HG03095 (cell line): ENCODE measurements around the gene SLC12A6.

Experiments
- ATAC-seq: cut with Tn5 transposase; IDR thresholded peaks from one replicate; pipeline ENCODE4 v1.9.1; 2021; ENCODE audit warnings: moderate library complexity; ENCODE audit not compliant: unreplicated experiment

The SLC12A6 gene

DNA sequence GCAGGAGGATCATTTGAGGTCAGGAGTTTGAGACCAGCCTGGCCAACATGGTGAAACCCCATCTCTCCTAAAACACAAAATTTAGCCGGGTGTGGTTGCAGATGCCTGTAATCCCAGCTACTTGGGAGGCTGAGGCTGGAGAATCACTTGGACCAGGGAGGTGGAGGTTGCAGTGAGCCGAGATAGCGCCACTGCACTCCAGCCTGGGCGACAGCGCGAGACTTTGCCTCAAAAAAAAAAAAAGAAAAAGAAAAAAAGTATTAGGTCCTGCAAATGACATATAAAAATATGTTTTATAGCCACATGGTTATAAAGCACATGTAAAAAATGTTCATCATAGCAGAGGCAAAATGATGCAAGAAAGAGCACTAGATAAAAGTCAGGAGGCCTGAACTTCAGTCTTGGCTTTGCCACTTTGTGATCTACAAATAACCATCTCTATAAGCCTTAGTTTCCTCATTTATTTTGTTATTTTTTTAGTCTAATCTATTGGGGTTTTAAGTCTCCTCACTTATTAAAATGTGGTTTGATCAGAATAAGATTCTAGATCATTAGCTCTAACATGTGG lies 4.9 kb downstream of the SLC12A6 start:
- ATAC-seq, result no peak

DNA sequence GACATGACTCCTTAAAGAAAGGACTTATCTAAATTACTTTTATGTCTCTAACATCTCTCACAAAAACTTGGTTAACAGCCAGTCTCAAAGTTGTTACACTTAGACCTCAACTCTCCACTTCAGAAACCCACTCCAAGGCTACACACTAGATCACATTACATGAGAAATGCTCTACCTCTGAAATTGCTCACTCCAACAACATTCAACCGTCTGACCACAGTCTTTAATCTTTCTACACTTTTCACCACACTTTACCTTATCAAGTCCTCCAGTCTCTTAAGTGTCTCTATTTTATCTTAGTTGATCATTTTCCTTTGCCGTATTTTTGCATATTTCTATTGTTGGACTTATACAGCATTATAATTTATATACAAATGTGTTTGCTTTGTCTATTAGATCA lies 5.8 kb downstream of the SLC12A6 start:
- no peak for ATAC-seq

DNA sequence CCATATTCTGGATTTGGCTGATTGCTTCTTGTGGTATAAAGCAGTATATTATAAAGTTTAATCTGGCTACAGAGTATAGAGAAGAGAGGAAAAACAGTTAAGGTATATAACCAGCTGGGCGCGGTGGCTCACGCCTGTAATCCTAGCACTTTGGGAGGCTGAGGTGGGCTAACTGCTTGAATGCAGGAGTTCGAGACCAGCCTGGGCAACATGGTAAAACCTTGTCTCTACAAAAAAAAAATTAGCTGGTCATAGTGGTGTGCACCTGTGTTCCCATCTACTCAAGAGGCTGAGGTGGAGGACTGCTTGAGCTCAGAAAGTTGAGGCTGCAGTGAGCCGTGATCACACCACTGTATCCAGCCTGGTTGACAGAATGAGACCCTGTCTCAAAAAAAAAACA lies 7.3 kb downstream of the SLC12A6 start:
- no peak for ATAC-seq

DNA sequence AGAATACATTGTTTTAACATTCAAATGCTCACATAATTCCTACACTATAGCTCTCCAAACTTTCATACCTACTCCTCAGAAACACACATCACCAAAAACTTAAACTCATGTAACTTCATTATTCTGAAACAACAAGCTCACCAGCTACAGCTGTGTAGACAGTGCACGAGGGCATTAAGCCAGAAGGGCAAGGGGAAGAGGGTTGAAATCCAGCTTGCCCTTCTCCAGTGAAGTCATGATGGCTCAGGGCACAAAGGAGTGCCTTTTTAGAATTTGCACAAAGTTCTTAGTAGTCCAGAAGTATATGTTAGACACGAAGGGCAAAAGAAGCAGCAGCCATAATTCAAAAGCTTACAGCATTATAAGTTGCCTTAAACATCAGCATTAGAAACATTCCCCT lies 8.6 kb downstream of the SLC12A6 start:
- ATAC-seq, result no peak

DNA sequence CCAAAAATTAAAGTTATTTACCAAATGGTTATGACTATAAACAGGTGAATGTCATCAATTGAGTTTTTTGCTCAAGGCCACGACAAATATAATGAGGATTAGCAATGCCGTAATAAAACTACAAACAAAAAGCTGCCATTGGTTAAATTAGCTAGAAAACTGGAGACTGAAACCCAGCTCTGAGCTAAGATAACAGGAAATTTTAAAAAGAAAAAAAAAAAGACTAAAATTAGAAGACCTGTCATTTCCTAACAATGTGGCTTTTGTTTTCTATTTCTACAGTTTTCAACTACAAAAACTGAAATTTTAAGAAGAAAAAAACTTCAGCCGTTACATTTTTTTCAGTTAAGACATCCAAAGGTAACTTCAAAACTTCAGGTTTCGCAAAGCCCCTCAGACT lies 9.7 kb downstream of the SLC12A6 start:
- ATAC-seq, result no peak

DNA sequence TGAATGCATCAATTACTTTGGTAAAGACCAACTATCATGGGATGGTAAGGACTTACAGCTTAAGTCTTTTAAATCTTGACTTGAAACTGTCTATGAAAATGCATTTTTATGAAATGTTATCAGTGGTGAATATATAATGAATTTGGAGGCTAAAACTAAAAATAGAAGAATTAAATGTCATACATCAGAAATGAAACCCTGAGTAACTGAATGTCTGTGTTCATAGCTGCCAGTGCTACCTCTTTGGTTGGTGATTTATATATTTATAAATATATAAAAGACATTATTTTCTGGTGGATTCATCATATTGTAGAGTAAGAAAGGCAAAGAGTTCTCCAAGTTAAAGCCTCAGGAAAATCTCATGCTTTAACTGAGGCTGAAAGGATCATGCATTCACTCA lies 12.2 kb downstream of the SLC12A6 start:
- no peak for ATAC-seq

DNA sequence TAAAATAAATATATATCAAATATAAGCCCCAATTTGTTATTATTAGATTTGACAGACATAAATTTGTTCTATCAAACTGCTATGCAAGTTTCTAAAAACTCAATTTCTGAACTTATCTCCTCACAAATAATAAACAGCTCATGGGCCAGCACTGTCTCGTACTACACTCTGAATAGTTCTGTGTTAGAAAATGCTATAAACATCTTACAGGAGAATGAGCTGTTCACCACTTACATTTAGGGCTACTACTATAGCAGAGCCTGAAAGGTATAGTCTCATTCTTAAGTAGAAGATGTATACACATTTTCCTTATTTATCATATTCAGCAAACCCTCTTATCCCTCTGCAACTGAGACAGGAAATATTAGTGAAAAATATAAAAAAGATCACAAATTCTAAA lies 12.6 kb downstream of the SLC12A6 start:
- ATAC-seq, result no peak

DNA sequence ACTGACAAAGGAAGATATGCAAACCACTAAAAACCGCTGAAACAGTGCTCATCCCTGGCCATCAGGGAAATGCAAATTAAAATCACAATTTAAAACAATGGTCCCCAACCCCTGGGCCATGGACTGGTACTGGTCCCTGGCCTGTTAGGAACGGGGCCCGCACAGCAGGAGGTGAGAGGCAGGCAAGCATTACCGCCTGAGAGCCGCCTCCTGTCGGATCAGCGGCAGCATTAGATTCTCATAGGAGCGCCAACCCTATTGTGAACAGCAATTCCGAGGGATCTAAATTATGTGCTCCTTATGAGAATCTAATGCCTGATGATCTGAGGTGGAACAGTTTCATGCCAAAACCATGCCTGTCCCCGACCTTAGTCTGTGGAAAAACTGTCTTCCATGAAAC lies 14.4 kb downstream of the SLC12A6 start:
- no peak for ATAC-seq

DNA sequence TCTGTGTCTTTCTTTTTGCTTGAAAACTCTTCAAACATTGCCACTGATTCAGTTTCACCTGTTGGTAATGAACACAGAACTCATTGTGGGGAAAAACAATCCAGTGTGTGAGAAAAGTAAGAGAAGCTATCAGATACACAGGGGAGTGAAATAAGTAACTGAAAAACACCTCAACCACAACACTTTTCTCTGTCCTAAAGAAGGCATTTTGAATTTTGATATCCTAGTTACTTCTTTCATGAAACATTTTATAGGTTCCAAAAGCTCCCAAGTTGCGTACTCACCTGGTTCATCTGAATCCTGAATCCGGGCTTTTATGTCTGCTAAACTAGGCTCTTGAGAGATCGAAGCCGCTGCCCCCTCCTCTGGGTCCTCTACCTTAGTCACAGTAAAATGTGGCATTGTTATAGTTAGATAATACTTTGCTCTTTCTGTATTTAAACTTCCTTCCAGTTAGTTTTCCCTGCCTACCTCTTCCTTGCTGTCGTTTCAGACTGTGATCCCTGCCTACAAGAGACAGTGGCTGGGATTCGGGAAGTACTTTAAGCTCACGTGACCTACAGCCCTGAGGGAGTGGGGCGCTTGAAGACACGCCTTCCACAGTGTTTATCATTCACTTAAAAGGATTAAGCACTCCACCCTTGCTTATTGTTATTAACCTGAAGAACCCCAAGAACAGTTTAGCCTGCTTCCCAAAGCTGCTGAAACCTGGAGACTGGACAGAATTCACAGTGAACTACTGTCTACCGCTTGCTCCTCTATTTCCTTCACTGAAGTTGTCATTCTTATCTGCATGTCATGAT lies 19.1 kb downstream of the SLC12A6 start:
- ATAC-seq, result no peak

DNA sequence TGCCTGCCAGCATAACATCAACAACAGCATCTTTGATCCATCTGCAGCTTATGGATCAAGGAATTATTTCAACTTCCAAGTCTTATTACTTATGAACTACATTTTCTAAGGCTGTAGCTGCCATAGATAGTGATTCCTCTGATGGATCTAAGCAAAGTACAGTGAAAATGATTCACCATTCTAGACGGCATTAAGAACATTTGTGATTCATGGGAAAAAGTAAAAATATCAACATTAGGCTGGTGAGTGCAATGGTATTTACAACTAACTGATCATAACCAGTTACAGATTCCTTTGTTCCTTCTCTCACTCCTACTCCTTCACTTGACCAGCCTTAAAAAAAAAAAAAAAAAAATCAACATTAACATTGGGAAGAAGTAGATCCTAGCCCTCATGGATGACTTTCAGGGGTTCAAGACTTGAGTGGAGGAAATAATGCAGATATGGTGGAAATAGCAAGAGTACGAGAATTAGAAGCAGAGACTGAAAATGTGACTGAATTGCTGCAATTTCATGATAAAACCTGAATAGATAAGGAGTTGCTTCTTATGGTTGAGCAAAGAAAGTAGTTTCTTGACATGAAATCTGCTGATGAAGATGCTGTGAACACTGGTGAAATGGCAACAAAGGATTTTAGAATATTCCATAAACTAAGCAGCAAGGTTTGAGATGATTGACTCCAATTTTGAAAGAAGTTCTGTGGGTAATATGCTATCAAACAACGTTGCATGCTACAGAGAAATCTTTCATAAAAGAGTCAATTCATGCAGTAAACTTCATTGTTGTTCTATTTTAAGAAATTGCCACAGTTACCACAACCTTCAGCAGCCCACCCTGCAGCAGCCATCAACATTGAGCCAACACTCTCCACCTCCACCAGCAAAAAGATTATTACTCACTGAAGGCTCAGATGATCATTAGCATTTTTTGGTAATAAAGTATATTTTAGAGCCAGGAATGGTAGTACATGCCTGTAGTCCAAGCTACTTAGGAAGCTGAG lies 22.8 kb downstream of the SLC12A6 start:
- no peak for ATAC-seq

DNA sequence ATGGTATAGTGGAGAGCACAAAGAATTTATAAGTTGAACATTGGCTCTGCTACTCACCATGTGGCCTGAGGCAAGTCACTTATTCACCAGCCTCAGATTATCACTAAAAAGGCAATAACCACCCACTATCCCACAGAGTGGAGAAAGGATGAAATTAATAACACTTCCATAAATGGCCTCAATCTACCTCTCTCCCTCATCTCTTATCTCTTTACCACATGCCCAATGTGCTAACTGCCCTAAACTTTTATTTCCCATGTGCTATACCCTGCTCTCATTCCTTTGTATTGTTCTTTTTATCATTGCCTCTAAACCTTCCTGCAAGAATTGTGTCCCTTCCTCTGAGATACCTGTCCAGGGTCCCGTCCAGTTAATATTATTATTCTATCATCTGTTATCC lies 26.0 kb downstream of the SLC12A6 start:
- ATAC-seq, result no peak

DNA sequence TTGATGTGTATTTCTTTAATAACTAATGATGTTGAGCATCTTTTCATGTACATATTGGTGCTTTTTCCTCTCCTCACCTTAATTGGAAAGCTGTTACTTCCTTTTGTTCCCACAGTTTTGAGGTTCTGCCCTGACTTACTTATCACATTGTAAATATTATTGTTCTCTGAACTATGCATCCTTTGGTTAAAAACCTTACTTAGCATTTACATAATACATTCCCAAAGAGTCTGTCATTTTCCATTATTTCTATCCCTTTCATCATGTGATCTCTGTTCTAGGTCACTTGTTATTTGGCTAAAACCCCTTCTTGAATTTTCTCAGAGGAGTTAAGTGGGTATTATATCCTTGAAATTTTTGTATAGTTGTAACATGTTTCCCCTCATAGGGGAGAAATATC lies 33.0 kb downstream of the SLC12A6 start:
- no peak for ATAC-seq

DNA sequence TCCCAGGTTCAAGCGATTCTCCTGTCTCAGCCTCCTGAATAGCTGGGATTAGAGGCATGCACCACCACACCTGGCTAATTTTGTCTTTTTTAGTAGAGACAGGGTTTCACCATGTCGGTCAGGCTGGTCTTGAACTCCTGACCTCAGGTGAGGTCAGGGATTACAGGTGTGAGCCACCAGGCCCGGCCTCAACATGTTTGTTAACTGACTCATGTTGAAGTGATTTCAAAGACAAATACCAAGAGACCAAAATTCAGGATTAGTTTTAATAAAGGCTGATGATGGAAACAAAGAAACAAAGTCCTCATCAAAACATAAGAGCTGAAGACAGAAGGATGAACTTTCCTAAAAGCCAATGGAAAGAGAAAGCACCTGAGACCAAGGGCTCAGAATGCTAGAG lies 36.5 kb downstream of the SLC12A6 start:
- no peak for ATAC-seq

DNA sequence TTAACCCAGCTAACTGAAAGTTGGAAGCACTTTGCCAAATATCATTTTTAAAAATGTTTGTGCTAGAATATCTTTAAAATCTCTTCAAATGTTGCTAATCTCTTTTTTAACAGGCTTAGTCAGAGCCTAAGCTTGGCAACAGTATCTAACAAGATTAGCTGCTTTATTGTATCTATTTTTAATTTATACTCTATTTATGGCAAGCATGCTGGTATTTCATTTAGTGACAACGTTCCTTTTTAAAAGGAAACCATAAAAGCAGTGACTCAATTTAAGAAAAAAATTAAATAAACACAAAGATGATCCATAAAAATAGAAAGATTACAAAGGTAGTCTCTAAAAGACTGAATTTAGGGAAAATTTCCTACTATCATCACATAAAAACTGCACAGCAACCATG lies 40.5 kb downstream of the SLC12A6 start:
- ATAC-seq, result no peak

DNA sequence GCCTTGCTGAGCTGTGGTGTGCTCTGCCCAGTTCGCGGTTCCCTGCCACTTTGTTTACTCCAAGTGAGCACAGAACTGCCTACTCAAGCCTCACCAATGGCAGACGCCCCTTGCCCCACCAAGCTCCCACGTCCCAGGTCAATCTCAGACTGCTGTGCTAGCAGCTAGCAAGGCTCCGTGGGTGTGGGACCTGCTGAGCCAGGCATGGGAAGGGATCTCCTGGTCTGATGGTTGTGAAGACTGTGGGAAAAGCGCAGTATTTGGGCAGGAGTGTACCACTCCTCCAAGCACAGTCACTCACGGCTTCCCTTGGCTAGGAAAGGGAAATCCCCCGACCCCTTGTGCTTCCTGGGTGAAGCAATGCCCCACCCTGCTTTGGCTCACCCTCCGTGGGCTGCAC lies 45.0 kb downstream of the SLC12A6 start:
- no peak for ATAC-seq

DNA sequence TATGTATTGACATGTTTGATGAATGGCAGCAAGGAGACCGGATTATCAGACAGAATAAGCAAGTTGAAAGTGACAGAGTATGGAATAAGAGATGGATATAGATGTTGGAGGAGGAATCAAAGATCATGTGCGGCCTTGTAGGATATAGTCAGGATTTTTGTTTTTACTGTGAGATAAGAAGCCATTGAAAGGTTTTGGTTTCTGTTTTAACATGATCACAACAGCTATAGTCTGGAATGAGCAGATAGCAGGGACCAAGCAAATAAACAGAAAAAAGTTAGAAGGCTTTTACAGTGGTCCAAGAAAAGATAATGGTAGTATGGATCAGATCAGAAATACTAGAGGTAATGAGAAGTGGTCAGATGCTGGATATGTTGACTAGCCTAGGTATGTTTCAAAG lies 52.6 kb downstream of the SLC12A6 start:
- no peak for ATAC-seq

DNA sequence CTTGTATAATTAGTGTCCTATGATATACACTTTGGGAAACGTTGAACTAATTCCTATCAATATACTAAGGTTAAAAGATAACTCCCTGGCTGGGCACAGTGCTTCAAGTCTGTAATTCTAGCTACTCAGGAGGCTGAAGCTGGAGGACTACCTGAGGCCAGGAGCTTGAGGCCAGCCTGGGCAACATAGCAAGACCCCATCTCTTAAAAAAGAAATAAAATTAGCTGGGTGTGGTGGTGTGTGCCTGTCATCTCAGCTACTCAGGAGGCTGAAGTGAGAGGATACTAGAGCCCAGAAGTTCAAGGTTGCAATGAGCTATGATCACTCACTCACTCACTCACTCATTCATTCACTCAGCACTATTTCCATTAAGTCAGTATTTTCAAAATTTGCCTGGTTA lies 55.2 kb downstream of the SLC12A6 start:
- ATAC-seq, result no peak

DNA sequence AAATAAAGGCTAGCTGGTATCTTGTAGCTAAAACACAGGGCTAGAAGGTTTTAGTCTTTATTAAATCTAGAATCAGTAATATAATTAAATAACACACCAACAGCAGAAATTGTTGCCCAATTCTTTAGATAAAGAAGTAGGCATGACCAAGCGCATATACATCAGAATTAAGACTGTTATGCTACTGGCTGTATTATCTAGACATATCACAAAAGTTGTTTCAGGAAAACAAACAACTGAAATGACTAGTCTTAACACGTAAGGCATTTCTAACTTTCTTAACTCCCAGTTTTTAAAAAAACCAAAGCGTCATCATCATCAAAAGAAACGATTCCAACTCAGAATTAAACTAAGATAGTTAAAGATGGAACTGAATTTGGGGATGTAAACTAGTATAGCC lies 57.4 kb downstream of the SLC12A6 start:
- ATAC-seq, result no peak

DNA sequence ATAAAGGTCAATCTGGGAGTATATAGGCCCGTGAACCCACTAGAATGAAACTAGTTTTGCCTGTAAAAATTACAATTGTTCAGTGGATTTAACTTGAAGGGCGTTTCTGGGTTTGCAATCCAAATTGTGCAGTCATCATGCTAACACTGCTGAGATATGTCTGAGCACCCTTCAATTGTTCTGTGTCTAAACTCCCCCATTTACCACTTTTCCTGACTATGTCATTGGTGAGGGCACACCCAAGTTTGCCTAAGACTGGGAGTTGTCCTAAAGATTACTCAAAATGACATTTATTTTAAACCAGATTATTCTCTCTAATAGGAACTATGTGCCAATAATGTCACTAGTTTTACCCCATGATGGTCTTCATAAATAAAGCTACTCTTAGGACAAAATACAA lies 58.2 kb downstream of the SLC12A6 start:
- ATAC-seq, result no peak

DNA sequence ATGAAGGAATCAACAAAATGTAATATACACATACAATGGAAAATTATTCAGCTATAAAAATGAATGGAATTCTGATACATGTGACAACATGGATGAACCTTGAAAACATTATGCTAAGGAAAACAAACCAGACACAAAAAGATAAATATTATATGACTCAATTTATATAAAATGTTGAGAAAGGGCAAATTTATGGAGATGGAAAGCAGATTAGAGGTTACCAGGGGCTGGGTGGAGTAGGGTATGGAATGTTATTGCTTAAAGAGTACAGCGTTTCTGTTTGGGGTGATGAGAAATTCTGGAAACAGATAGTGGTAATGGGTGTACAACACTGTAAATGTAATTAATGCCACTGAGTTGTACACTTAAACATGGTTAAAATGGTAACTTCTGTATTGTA lies 61.9 kb downstream of the SLC12A6 start:
- ATAC-seq, result no peak

DNA sequence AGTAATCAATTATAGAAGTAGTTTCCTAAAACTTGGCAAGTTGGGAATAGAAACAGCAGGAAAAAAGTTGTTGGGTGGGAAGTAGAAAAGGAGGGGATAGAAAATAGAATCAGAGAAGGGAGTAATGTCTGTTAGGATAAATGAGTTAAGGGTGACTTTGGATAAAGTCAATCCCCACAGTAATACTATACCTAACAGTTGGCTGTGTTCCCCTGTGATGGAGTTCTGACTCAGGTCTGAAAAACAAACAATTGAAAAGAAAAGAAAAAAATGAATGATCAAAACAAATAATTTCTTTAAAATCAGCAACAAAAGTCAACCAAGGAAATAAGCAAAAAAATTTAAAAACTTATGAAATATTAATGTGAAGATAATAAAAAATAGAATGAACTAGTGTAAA lies 62.4 kb downstream of the SLC12A6 start:
- ATAC-seq, result no peak

DNA sequence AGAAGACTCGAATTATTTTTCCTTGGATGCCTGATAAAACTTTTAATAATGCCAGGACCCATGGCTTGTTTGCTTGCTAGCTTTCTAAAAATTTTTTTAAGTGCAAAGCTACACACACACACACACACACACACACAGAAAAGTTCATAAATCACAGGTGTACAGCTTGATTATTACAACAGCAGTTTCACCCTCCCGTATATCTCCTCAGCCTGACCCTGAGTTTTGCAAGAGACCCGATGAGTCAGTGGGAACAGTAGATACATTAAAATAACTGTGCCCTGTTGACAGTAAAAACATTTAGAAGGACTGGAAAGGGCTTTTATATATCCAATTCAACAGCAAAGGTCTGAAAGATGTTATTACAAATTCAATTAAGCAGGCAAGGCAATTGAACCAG lies 66.1 kb downstream of the SLC12A6 start:
- ATAC-seq, result no peak
